Adrenal gland (tissue), 12 donors: ENCODE data around the gene ST8SIA6. TPM values are rescaled to one million over a fixed set of nuclear protein-coding genes. Genes with fewer than 3 reads are reported as not detected.

Experiments used
- DNase-seq, 7 donors: peaks; one replicate each; pipeline ENCODE4 v3.0.0-alpha.2; 2019 to 2020
- H3K27ac ChIP-seq, 5 donors: fragments of 200-600 bp; sonication (generic) in 4 of 5; 1 replicate in 3 of 5; 2 replicates in 2 of 5; pipeline versions ENCODE4 v1.5.1 to v1.8.0; 2016 to 2020; ENCODE audit warnings: mild to moderate bottlenecking in 1 of 5
- H3K27me3 ChIP-seq: fragments of 200-600 bp; 2 replicates; pipeline ENCODE4 v1.8.0; 2021
- H3K36me3 ChIP-seq, 2 donors: fragments of 200-600 bp; replicated peaks in 1 of 2; 1 replicate in 1 of 2; 2 replicates in 1 of 2; pipeline versions ENCODE4 v1.5.1 to v1.8.0; 2018 to 2022
- H3K4me1 ChIP-seq, 2 donors: fragments of 200-600 bp; replicated peaks in 1 of 2; 1 replicate in 1 of 2; 2 replicates in 1 of 2; pipeline versions ENCODE4 v1.5.1 to v1.8.0; 2018 to 2021
- H3K4me3 ChIP-seq, 4 donors: fragments of 200-600 bp; sonication (generic) in 3 of 4; one replicate each; pipeline ENCODE4 v1.5.1; 2016 to 2018
- H3K9me3 ChIP-seq, 3 donors: fragments of 200-600 bp; sonication (generic) in 1 of 3; replicated peaks in 1 of 3; 1 replicate in 2 of 3; 2 replicates in 1 of 3; pipeline versions ENCODE4 v1.5.1 to v1.8.0; 2016 to 2021
- POLR2A ChIP-seq, 2 donors: fragments of 450-650 bp; IDR thresholded peaks; one replicate each; pipeline ENCODE4 v1.6.1; 2017; ENCODE audit warnings: antibody characterized with exemption in 2 of 2, mild to moderate bottlenecking in 2 of 2, moderate library complexity in 1 of 2
- WGBS, 4 donors: extraction: QIAGEN DNeasy Blood & Tissue Kit in 2 of 4; methylation state at CpG; one replicate each; pipeline versions ENCODE4 v1.1.5 to v1.1.7; 2013 to 2017; 5-methylcytosine and 5-hydroxymethylcytosine counted together
- intact Hi-C, 2 donors: fragments of 100-400 bp; cut with DNase I; formaldehyde crosslinking; loops; one replicate each; pipeline versions ENCODE4 v1.14.1 to v1.15.0; 2022 to 2023
- polyA plus RNA-seq, 3 donors: library from polyadenylated mRNA; stranded (reverse); fragments of 200-250 nt in 2 of 3; fragments of 350-450 nt in 1 of 3; fragmentation: Illumina TruSeq in 1 of 3; extraction: RNeasy Lipid Tissue Mini Kit (QIAGEN cat#74804) in 1 of 3; gene quantifications; one replicate each; pipeline ENCODE4 v1.2.3, GENCODE V29; 2013 to 2014
- total RNA-seq, 9 donors: library from RNA; depleted of rRNA in 4 of 9; stranded (reverse); fragments of >200 nt in 4 of 9; fragments of 120-200 nt in 1 of 9; fragmentation: NEBNext Ultra II Directional in 1 of 9; extraction: Animal tissue kit (Norgen Biotek cat#: 25700) in 1 of 9; gene quantifications; one replicate each; pipeline versions ENCODE4 v1.1.0 to v1.2.4, GENCODE V29; 2013 to 2023
- TF ChIP-seq, protein P1 (sequence below), 6 experiments: fragments of 450-650 bp in 4 of 6; fragments of 200-600 bp in 2 of 6; sonication (generic) in 1 of 6; IDR thresholded peaks; 1 replicate in 5 of 6; 2 replicates in 1 of 6; pipeline versions ENCODE4 v1.5.1 to v1.8.0; 2016 to 2021; ENCODE audit warnings: antibody characterized with exemption in 6 of 6, mild to moderate bottlenecking in 2 of 6, moderate library complexity in 1 of 6
- donor health status: healthy with polysubstance abuse.
- donor health status: Bipolar disorder and iron deficiency.
- donor health status: DM: yes; HTN: yes; CAD: no.
- donor health status: DM: no; HTN: no; CAD: no.
- donor health status: DM: no; HTN: no; CAD: no.
- donor health status: DM: yes; HTN: yes; CAD: no.

The ST8SIA6 gene
- total and polyA plus RNA-seq, 12 donors: 0.13 to 3.4 (median 0.54) TPM; not detected in 1

DNA sequence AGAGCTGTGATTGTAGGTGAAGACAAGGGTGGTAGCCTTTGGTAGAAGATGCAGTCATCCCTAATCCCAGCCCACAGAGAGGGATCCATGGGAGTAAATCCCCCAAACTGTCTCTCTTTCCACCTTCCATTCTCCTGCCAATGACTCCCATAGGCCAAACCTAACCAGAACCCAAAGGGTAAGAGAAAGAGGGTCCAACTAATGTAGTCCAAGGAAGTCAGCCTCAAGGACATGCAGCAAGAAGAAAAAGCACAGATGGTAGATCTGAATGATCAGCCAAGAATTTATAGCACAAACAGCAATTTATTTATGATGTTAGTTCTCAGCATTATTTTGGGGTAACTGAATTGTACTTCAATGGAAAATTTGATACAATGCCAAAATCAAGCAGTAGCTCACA is 87.7 kb downstream of the ST8SIA6 start:
- H3K27me3 ChIP-seq: no peaks in the 10 kb centered on the region
- no peaks in the 10 kb centered on the region for H3K9me3 ChIP-seq
- H3K36me3 ChIP-seq: no peaks in the 10 kb centered on the region
- DNase-seq: no peak
- H3K27ac ChIP-seq: no peak overlapping the region
- intact Hi-C loops: no loop called here
- no peak overlapping the region for H3K4me3 ChIP-seq
- TF ChIP-seq, protein P1, sequence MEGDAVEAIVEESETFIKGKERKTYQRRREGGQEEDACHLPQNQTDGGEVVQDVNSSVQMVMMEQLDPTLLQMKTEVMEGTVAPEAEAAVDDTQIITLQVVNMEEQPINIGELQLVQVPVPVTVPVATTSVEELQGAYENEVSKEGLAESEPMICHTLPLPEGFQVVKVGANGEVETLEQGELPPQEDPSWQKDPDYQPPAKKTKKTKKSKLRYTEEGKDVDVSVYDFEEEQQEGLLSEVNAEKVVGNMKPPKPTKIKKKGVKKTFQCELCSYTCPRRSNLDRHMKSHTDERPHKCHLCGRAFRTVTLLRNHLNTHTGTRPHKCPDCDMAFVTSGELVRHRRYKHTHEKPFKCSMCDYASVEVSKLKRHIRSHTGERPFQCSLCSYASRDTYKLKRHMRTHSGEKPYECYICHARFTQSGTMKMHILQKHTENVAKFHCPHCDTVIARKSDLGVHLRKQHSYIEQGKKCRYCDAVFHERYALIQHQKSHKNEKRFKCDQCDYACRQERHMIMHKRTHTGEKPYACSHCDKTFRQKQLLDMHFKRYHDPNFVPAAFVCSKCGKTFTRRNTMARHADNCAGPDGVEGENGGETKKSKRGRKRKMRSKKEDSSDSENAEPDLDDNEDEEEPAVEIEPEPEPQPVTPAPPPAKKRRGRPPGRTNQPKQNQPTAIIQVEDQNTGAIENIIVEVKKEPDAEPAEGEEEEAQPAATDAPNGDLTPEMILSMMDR (IDR thresholded peaks at IDR 0.05): no peak
- no peak for TF ChIP-seq POLR2A (IDR thresholded peaks at IDR 0.05)
- H3K4me1 ChIP-seq: no peaks in the 10 kb centered on the region

DNA sequence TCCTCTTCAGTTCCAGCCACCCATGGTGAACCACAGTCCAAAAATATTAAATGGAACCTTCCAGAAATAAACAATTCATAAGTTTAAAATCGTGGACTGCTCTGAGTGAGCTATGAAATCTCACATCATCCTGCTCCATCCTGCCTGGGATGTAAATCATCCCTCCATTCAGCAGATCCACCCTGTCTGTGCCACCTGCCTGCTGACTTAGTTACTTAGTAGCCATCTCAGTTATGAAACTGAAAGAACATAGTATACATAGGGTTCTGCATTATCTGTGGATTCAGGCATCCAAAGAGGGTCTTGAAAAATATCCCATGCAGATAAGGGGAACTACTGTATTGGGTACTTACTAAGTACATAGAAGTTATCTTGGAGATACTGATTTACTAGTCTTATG is 89.0 kb downstream of the ST8SIA6 start:
- intact Hi-C loops: no loop called here
- DNase-seq: no peak
- H3K4me3 ChIP-seq: no peak overlapping the region
- H3K27ac ChIP-seq: no peak overlapping the region
- WGBS, 4 donors: 52 to 80% (median 56%) methylated on average over 1 of the region's 1 CpG
- no peak for TF ChIP-seq POLR2A (IDR thresholded peaks at IDR 0.05)
- TF ChIP-seq, protein P1 (IDR thresholded peaks at IDR 0.05): no peak
- no peaks in the 10 kb centered on the region for H3K9me3 ChIP-seq
- no peaks in the 10 kb centered on the region for H3K27me3 ChIP-seq
- H3K4me1 ChIP-seq: no peaks in the 10 kb centered on the region
- H3K36me3 ChIP-seq: no peaks in the 10 kb centered on the region

DNA sequence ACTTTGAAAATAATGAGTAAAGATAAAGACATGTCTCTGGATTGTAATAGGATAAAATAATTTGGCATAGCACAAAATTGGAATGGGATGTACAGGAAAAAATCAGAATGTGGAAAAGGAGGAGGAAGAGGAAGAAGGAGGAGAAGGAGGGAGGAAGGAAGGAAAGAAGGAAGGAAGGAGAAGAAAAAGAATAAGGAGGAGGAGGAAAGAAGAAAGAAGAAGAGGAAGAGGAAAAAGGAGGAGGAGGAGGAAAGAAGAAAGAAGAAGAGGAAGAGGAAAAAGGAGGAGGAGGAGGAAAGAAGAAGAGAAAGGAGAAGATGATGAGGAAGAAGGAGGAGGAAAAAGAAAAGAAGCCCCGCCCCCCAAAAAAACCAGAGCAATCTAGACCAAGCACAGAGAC is 95.9 kb downstream of the ST8SIA6 start:
- no peak overlapping the region for H3K4me3 ChIP-seq
- H3K27me3 ChIP-seq: peaks cover 9% of the 10 kb centered on the region
- no peak overlapping the region for H3K27ac ChIP-seq
- no peaks in the 10 kb centered on the region for H3K36me3 ChIP-seq
- TF ChIP-seq, protein P1 (IDR thresholded peaks at IDR 0.05): no peak
- no peak for TF ChIP-seq POLR2A (IDR thresholded peaks at IDR 0.05)
- DNase-seq: no peak
- no peaks in the 10 kb centered on the region for H3K4me1 ChIP-seq
- WGBS, 4 donors: 58 to 93% (median 84%) methylated on average over 1 of the region's 1 CpG
- intact Hi-C loops: no loop called here
- H3K9me3 ChIP-seq: no peaks in the 10 kb centered on the region

DNA sequence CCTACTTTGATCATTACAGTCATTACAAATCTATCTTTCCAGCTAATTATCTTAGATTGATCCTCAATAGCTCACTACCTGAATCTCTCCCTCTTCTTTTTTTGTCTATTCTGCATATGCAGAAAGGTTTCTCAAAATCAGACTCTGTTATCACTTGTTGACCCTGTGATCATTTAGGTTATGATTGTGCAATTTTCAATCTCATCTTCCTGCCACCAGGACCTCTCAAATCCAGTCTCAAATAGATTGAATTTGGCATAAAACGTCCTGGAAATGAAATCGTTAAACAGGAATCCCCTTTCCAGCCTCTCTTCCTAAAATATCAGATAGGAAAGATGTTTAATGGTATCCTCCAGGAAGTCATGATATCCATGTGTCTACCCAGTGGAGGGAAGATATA is 96.6 kb downstream of the ST8SIA6 start:
- no peaks in the 10 kb centered on the region for H3K4me1 ChIP-seq
- TF ChIP-seq, protein P1 (IDR thresholded peaks at IDR 0.05): no peak
- no peak for TF ChIP-seq POLR2A (IDR thresholded peaks at IDR 0.05)
- no peaks in the 10 kb centered on the region for H3K9me3 ChIP-seq
- 55 to 78% (median 67%) methylated on average over 2 of the region's 2 CpGs for WGBS, 4 donors
- intact Hi-C loops: no loop called here
- H3K4me3 ChIP-seq: no peak overlapping the region
- H3K27ac ChIP-seq: no peak overlapping the region
- no peaks in the 10 kb centered on the region for H3K36me3 ChIP-seq
- no peak for DNase-seq
- H3K27me3 ChIP-seq: peaks cover 9% of the 10 kb centered on the region
